ENCODE measurements around the gene PPP1R37. TPM values are rescaled to one million over a fixed set of nuclear protein-coding genes. Genes with fewer than 3 reads are reported as not detected.

The PPP1R37 gene
- total and polyA plus RNA-seq, 2 experiments from 2014 or later, result 11.8 to 51.8 TPM

DNA sequence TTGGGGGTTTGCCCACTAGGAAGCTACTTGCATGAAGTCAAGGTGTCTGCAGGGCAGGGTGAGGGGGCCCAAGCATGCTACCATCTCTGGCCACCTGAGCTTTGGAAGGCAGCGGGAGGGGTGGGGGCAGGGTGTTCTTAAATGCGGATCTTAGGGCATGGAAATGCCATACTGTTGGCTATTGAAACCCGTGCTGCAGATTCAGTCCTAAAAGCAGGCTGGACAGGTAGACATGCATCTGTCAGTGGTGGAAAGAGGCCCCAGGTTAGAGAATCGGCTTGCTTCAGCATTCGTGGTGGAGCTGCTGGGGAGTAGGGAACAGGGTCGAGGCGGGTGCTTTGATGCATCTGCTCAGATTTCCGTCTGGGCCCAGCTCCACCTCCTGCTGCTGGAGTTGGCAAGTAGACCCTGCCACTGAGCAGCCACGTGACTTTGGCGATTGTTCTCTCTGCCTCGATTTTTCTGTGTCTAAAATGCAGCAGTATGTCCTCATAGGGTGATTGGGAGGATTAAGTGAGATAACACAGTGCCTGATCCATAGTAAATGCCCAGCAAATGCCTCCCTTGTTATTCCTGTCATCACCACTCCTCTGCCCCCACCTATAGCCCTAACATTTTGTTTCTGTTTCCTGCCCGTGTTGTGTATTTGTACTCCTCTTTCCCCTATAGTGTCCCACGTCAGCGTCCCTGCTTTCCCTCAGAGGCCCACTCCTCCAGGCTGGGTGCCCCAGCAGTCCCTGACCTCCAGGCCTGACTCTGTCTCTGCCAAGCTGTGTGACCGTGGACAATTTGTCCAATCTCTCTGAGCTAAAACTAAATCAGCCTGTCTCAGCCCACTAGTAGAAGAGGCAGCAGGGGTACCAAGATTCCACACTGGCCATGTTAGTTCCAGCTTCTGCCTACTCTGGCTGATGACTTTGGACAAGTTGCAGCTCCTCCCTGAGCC is 5.8 kb downstream of the PPP1R37 start:
- Histone ChIP-seq H3K27ac (peak overlapping the region; percentile 9), H3K9me3 (ENCODE audit: low read depth) (no peaks in the 10 kb centered on the region), H3K4me1 (ENCODE audit: low read depth) (peaks cover 27% of the 10 kb centered on the region), H3K27me3 (no peaks in the 10 kb centered on the region), H3K4me3 (no peak overlapping the region), H3K36me3 (no peaks in the 10 kb centered on the region)
- TF ChIP-seq, protein P1, sequence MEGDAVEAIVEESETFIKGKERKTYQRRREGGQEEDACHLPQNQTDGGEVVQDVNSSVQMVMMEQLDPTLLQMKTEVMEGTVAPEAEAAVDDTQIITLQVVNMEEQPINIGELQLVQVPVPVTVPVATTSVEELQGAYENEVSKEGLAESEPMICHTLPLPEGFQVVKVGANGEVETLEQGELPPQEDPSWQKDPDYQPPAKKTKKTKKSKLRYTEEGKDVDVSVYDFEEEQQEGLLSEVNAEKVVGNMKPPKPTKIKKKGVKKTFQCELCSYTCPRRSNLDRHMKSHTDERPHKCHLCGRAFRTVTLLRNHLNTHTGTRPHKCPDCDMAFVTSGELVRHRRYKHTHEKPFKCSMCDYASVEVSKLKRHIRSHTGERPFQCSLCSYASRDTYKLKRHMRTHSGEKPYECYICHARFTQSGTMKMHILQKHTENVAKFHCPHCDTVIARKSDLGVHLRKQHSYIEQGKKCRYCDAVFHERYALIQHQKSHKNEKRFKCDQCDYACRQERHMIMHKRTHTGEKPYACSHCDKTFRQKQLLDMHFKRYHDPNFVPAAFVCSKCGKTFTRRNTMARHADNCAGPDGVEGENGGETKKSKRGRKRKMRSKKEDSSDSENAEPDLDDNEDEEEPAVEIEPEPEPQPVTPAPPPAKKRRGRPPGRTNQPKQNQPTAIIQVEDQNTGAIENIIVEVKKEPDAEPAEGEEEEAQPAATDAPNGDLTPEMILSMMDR (IDR thresholded peaks at IDR 0.05; ENCODE audit: low read depth, low read length), result no peak
- DNase-seq (ENCODE audit: low read depth in 1 of 2, low spot score in 1 of 2), result peak in 1 of 2 donors; percentile 65

DNA sequence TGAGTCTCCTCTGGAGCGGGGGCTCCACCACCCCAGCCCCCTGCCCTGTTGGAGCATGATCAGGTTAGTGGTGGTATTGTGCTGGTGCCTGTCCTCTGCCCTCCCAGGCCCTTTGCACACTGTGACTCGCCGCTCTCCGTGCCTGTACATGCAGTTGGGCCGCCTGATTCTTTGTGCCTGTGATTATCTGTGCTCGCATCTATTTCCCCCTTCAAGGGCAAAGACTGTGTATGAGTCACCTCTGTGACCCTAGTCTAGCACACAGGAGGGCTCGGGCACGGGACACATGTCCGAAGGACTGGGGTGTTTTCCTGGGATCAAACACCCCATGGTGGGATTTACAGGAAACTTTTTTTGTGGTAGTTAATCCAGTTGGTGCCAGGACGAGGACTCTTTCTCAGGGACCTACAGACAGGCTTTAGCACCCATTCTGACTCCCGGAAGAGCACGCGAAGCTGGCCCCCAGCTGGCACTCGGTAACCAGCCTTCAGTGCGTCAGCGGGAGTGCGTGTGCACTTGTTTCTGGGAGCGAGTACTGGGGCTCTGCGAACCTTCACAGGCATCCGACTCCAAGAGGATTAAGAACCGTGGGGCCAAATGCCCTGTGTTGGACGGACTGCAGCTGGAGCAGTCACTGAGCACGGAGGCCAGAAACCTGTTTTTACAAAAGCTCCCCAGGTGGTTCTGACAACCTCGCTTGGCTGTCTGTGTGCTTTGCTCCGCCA is 6.7 kb downstream of the PPP1R37 start:
- Histone ChIP-seq H3K4me3 (no peak overlapping the region), H3K36me3 (no peaks in the 10 kb centered on the region), H3K9me3 (ENCODE audit: low read depth) (no peaks in the 10 kb centered on the region), H3K27me3 (no peaks in the 10 kb centered on the region), H3K4me1 (ENCODE audit: low read depth) (peaks cover 20% of the 10 kb centered on the region), H3K27ac (peak overlapping the region; percentile 30)
- TF ChIP-seq, protein P1 (IDR thresholded peaks at IDR 0.05; ENCODE audit: low read depth, low read length), result no peak
- no peak for DNase-seq (ENCODE audit: low read depth in 1 of 2, low spot score in 1 of 2)

DNA sequence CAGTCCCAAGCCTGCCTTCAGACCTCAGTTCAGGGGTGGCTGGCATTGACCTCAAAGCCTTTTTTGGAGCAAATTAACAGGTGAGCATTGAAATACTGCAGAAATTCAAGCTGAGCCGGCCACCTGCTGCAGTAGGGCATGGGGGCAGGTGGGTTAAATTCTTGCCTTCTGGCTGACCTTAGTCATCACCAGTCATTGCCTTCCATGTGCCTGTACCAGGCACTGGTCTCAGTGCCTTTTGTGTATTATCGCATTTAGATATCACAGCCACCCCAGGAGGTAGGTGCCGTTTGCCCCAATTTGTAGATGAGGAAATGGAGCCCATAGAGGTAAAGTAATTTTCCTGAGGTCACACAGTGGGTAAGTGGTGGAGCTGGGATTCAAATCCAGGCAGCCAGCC is 7.2 kb downstream of the PPP1R37 start:
- no peaks in the 10 kb centered on the region for H3K27me3 ChIP-seq
- TF ChIP-seq, protein P1 (IDR thresholded peaks at IDR 0.05; ENCODE audit: low read depth, low read length), result no peak
- peak overlapping the region; percentile 30 for H3K27ac ChIP-seq
- no peaks in the 10 kb centered on the region for H3K9me3 ChIP-seq (ENCODE audit: low read depth)
- peaks cover 20% of the 10 kb centered on the region for H3K4me1 ChIP-seq (ENCODE audit: low read depth)
- H3K36me3 ChIP-seq, result no peaks in the 10 kb centered on the region
- DNase-seq (ENCODE audit: low read depth in 1 of 2, low spot score in 1 of 2), result no peak
- no peak overlapping the region for H3K4me3 ChIP-seq

- Histone ChIP-seq H3K4me1 (ENCODE audit: low read depth) (peaks cover 20% of the 10 kb centered on the region), H3K27ac (no peak overlapping the region), H3K27me3 (no peaks in the 10 kb centered on the region), H3K9me3 (ENCODE audit: low read depth) (no peaks in the 10 kb centered on the region), H3K4me3 (no peak overlapping the region), H3K36me3 (no peaks in the 10 kb centered on the region)
- TF ChIP-seq, protein P1 (IDR thresholded peaks at IDR 0.05; ENCODE audit: low read depth, low read length), result no peak
- no peak for DNase-seq (ENCODE audit: low read depth in 1 of 2, low spot score in 1 of 2)
These were observed 7.9 kb downstream of the PPP1R37 start for GRCh38 chr19:45100846-45101252.

DNA sequence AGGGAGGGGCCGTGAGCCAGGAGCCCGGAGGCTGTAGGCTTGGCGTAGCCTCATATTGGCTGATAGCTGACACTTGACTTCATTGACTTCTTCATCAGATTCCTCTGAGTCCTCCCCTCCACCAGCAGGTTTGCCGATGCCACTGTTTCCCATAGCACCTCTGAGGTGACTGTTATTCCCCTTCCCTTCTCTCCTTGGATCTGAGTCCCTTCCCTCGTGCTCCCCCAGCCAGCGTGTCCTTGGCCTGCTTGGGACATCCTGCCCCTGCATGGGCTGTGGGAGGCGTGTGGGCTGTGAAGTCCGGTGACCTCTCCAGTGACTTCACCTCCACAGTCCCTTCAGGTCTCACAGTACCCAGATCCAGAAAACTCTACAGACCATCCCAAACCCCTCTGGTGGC is 8.8 kb downstream of the PPP1R37 start:
- Histone ChIP-seq H3K36me3 (no peaks in the 10 kb centered on the region), H3K4me1 (ENCODE audit: low read depth) (peaks cover 20% of the 10 kb centered on the region), H3K9me3 (ENCODE audit: low read depth) (no peaks in the 10 kb centered on the region), H3K27ac (no peak overlapping the region), H3K27me3 (no peaks in the 10 kb centered on the region), H3K4me3 (no peak overlapping the region)
- TF ChIP-seq, protein P1 (IDR thresholded peaks at IDR 0.05; ENCODE audit: low read depth, low read length), result no peak
- no peak for DNase-seq (ENCODE audit: low read depth in 1 of 2, low spot score in 1 of 2)

All from cardiac muscle cell (in vitro differentiated cells and primary cell).